ENCODE results near the gene FSTL3.

- TF ChIP-seq GATAD2A (CRISPR knock-in tag; IDR thresholded peaks at IDR 0.05) (peak; percentile 95), CTCF (CRISPR knock-in tag; IDR thresholded peaks at IDR 0.05) (peak; percentile 21; the same call in 1 of the 2 replicates), HMGXB4 (CRISPR knock-in tag; IDR thresholded peaks at IDR 0.05; ENCODE audit: borderline replicate concordance in 1 of 2, low read depth in 1 of 2) (peak; percentile 48 to 67), ZNF253 (CRISPR knock-in tag; IDR thresholded peaks at IDR 0.05; ENCODE audit: borderline replicate concordance) (no peak), GRHL1 (CRISPR knock-in tag; conservative IDR thresholded peaks at IDR 0.05) (no peak), ZNF451 (CRISPR knock-in tag; IDR thresholded peaks at IDR 0.05) (no peak), EP300 (IDR thresholded peaks at IDR 0.05; ENCODE audit: low read depth in 2 of 2, low read length in 2 of 2) (peak in 1 of 2 experiments; percentile 69; a peak in 2 of 4 replicates), EP300 (CRISPR knock-in tag; IDR thresholded peaks at IDR 0.05; ENCODE audit: borderline replicate concordance) (peak; percentile 76), ELK4 (CRISPR knock-in tag; IDR thresholded peaks at IDR 0.05; ENCODE audit: borderline replicate concordance) (no peak)
Observed at GRCh38 chr19:660793-661426, 15.3 kb upstream of the FSTL3 start.

All from HepG2 (cell line).